SU-DHL-6 (cell line): ENCODE data around the gene DIAPH3.

Experiments
- H2AFZ ChIP-seq: fragments of 200-600 bp; sonication (generic); 2 replicates; pipeline ENCODE4 v1.6.1; 2014; ENCODE audit warnings: low read depth, mild to moderate bottlenecking, moderate library complexity, mixed read lengths, antibody characterized with exemption, low read length; ENCODE audit not compliant: severe bottlenecking
- H3F3A ChIP-seq: fragments of 200-600 bp; shearing (Covaris generic); 2 replicates; pipeline ENCODE4 v1.6.0; 2016; ENCODE audit warnings: antibody characterized with exemption, mild to moderate bottlenecking; ENCODE audit not compliant: insufficient read depth
- H3K27ac ChIP-seq: fragments of 200-600 bp; sonication (generic); 2 replicates; pipeline ENCODE4 v1.5.1; 2016; ENCODE audit warnings: low read depth, mild to moderate bottlenecking, low read length, moderate library complexity, mixed read lengths
- H3K27me3 ChIP-seq: fragments of 200-600 bp; sonication (generic), shearing (Covaris generic); 2 replicates; pipeline ENCODE4 v1.6.0; 2014; ENCODE audit warnings: mild to moderate bottlenecking, low read length
- H3K36me3 ChIP-seq: fragments of 200-600 bp; sonication (generic); 2 replicates; pipeline ENCODE4 v1.6.1; 2014; ENCODE audit warnings: mild to moderate bottlenecking, low read length, mixed read lengths
- H3K4me2 ChIP-seq: fragments of 300-600, 200-600 bp; shearing (Covaris generic), sonication (generic); 2 replicates; pipeline ENCODE4 v1.6.0; 2014; ENCODE audit warnings: low read length, low read depth, mild to moderate bottlenecking; ENCODE audit not compliant: poor library complexity, severe bottlenecking
- H3K4me3 ChIP-seq: fragments of 200-600 bp; sonication (generic); 2 replicates; pipeline ENCODE4 v1.5.1; 2014; ENCODE audit warnings: antibody characterized with exemption, low read length, mild to moderate bottlenecking, mixed read lengths; ENCODE audit not compliant: insufficient read depth, poor library complexity, severe bottlenecking
- H3K79me2 ChIP-seq: fragments of 200-600 bp; sonication (generic); 2 replicates; pipeline ENCODE4 v1.6.1; 2014; ENCODE audit warnings: mild to moderate bottlenecking, low read length, moderate library complexity; ENCODE audit not compliant: insufficient read depth
- H3K9ac ChIP-seq: fragments of 200-600 bp; sonication (generic); 2 replicates; pipeline ENCODE4 v1.7.0; 2014; ENCODE audit warnings: mild to moderate bottlenecking, low read length
- H3K9me2 ChIP-seq: fragments of 200-600 bp; sonication (generic); replicated peaks from 2 replicates; pipeline ENCODE4 v1.6.1; 2014; ENCODE audit warnings: low read length; ENCODE audit not compliant: insufficient read depth
- H3K9me3 ChIP-seq: fragments of 200-600 bp; sonication (generic); 2 replicates; pipeline ENCODE4 v1.6.1; 2014; ENCODE audit warnings: low read length, mixed read lengths; ENCODE audit not compliant: insufficient read depth
- H4K20me1 ChIP-seq: fragments of 200-600 bp; sonication (generic); 2 replicates; pipeline ENCODE4 v1.6.1; 2014; ENCODE audit warnings: low read depth, mild to moderate bottlenecking, antibody characterized with exemption, low read length, moderate library complexity, mixed read lengths
- EZH2phosphoT487 ChIP-seq: fragments of 200-600 bp; sonication (generic), shearing (Covaris generic); conservative IDR thresholded peaks from 2 replicates; pipeline ENCODE4 v1.6.1; 2018; ENCODE audit warnings: mild to moderate bottlenecking, antibody characterized with exemption, low read length, moderate library complexity, mixed read lengths
- TF ChIP-seq, protein P1 (sequence below): fragments of 200-600 bp; sonication (generic); IDR thresholded peaks from one replicate; pipeline ENCODE4 v1.5.1; 2017; ENCODE audit warnings: antibody characterized with exemption, mild to moderate bottlenecking, low read length, moderate library complexity; ENCODE audit not compliant: insufficient read depth, poor library complexity, severe bottlenecking

DIAPH3 gene

DNA sequence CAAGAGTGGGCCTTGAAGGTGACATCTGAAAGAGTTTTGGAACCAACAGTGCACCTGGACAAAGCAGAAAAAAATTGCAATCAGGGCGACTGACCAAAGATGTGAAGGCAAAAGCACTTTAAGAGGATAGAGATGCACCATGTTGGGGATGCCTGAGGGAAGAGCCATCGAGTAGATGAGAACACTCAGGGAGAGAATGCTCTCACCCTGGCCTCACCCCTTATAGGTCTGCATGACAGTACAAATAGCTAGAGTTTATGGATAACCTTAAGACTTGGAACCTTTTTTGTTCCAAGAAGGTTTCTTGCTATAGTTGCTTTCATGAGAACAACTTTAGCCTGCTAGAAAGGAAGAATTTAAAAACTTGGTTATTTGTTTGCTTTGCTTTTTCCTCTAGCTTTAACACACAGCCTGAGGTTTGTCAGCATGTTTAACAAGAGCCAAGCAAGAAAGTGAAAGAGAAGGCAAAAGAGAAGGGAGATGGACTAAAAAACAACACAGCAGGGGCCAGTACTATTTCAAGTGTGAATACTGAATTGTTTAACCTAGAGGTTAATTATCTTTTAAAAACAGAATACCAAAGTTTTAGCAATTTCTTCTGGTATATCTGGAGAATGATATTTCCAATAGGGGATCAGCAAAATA, 418.9 kb downstream of the DIAPH3 start:
- Histone ChIP-seq H3F3A (no peaks in the 10 kb centered on the region), H2AFZ (no peak overlapping the region), H3K27me3 (no peaks in the 10 kb centered on the region), H3K4me3 (no peak overlapping the region), H4K20me1 (no peaks in the 10 kb centered on the region), H3K9me2 (no peaks in the 10 kb centered on the region), H3K9me3 (no peaks in the 10 kb centered on the region), H3K9ac (no peak overlapping the region), H3K36me3 (no peaks in the 10 kb centered on the region), H3K4me2 (no peak overlapping the region), H3K79me2 (no peaks in the 10 kb centered on the region), H3K27ac (no peak overlapping the region)
- TF ChIP-seq EZH2phosphoT487: no peak

DNA sequence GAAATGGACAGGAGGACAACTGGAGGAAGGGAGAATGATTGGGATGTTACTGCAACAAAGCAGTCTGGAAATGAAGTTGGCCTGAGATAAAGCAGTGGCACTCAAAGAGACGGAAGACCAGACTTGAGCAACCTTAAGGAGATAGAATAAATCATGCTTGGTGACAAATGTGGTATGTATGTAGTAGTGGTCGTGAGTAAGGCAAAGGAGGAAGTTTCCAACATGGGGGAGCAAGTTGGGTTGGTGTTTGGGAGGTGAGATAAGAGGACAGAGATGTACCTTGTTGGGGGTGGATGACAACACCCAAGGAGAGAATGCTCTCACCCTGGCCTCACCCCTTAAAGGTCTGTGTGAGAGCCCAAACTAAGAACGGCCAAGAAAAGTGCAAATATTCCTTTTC, 420.5 kb downstream of the DIAPH3 start:
- Histone ChIP-seq H3K9ac (no peak overlapping the region), H3F3A (no peaks in the 10 kb centered on the region), H2AFZ (no peak overlapping the region), H3K79me2 (no peaks in the 10 kb centered on the region), H3K4me2 (no peak overlapping the region), H3K4me3 (no peak overlapping the region), H3K9me2 (no peaks in the 10 kb centered on the region), H3K27me3 (no peaks in the 10 kb centered on the region), H3K36me3 (no peaks in the 10 kb centered on the region), H3K9me3 (no peaks in the 10 kb centered on the region), H3K27ac (no peak overlapping the region), H4K20me1 (no peaks in the 10 kb centered on the region)
- TF ChIP-seq, protein P1, sequence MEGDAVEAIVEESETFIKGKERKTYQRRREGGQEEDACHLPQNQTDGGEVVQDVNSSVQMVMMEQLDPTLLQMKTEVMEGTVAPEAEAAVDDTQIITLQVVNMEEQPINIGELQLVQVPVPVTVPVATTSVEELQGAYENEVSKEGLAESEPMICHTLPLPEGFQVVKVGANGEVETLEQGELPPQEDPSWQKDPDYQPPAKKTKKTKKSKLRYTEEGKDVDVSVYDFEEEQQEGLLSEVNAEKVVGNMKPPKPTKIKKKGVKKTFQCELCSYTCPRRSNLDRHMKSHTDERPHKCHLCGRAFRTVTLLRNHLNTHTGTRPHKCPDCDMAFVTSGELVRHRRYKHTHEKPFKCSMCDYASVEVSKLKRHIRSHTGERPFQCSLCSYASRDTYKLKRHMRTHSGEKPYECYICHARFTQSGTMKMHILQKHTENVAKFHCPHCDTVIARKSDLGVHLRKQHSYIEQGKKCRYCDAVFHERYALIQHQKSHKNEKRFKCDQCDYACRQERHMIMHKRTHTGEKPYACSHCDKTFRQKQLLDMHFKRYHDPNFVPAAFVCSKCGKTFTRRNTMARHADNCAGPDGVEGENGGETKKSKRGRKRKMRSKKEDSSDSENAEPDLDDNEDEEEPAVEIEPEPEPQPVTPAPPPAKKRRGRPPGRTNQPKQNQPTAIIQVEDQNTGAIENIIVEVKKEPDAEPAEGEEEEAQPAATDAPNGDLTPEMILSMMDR: no peak
- no peak for TF ChIP-seq EZH2phosphoT487

DNA sequence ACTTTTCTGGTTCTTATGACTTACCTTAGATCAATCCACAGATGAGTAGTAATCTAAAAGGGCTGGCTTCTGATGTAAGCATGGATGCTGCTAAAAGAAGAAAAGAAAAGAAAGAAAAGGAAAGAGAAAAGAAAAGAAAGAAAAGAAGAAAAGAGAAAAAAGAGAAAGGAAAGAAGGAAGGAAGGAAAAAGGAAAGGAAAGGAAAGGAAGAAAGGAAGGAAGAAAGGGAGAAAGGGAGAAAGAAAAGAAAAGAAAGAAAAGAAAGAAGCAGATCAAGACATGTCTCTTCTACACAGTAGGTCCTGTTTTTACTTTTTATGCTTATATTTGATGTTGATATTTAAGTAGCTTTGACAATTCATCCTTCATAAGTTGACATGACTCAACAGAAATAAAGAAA, 421.3 kb downstream of the DIAPH3 start:
- Histone ChIP-seq H3K27ac (no peak overlapping the region), H3K9me3 (no peaks in the 10 kb centered on the region), H3K36me3 (no peaks in the 10 kb centered on the region), H3K4me3 (no peak overlapping the region), H3K9ac (no peak overlapping the region), H4K20me1 (no peaks in the 10 kb centered on the region), H3K27me3 (no peaks in the 10 kb centered on the region), H2AFZ (no peak overlapping the region), H3F3A (no peaks in the 10 kb centered on the region), H3K9me2 (no peaks in the 10 kb centered on the region), H3K4me2 (no peak overlapping the region), H3K79me2 (no peaks in the 10 kb centered on the region)
- TF ChIP-seq EZH2phosphoT487: no peak
- TF ChIP-seq, protein P1: no peak

DNA sequence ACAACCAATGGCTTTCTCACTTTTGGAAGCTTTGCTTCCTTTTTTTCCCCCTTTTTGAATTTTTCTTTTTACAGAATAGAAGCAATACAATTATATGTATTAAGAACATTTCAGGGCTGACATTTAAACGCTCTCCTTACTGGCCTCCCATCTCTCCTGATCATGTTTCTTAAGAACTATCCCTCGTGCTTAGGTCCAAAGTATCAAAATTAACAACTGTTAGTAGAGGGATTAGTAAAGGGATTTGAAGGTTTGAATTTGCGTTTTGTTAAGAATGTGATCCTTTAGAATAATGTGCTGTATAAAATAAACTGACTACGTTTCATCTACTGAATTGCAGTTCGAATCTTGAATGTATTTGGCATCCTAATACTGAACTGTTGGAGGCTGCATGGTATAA, 424.8 kb downstream of the DIAPH3 start:
- Histone ChIP-seq H3F3A (no peaks in the 10 kb centered on the region), H3K9me2 (no peaks in the 10 kb centered on the region), H2AFZ (no peak overlapping the region), H3K4me2 (no peak overlapping the region), H4K20me1 (no peaks in the 10 kb centered on the region), H3K9me3 (no peaks in the 10 kb centered on the region), H3K79me2 (no peaks in the 10 kb centered on the region), H3K27me3 (no peaks in the 10 kb centered on the region), H3K9ac (no peak overlapping the region), H3K36me3 (no peaks in the 10 kb centered on the region), H3K4me3 (no peak overlapping the region), H3K27ac (no peak overlapping the region)
- no peak for TF ChIP-seq EZH2phosphoT487
- TF ChIP-seq, protein P1: no peak
